Stimulated activated naive CD8-positive, alpha-beta T cell treated with anti-CD3 and anti-CD28 coated beads, Interleukin-15, Interleukin-2, amounts not matched to agents 100 U/mL and 50 U/mL, for 24 hours (primary cell): ENCODE data around the gene ZFHX3.

ENCODE experiments used
- ATAC-seq: fragments of 150-1000 bp; cut with Tn5 transposase; one replicate; pipeline ENCODE4 v1.10.0; 2021
- DNase-seq: peaks from one replicate; pipeline ENCODE4 v3.0.0; 2021

ZFHX3 gene

DNA sequence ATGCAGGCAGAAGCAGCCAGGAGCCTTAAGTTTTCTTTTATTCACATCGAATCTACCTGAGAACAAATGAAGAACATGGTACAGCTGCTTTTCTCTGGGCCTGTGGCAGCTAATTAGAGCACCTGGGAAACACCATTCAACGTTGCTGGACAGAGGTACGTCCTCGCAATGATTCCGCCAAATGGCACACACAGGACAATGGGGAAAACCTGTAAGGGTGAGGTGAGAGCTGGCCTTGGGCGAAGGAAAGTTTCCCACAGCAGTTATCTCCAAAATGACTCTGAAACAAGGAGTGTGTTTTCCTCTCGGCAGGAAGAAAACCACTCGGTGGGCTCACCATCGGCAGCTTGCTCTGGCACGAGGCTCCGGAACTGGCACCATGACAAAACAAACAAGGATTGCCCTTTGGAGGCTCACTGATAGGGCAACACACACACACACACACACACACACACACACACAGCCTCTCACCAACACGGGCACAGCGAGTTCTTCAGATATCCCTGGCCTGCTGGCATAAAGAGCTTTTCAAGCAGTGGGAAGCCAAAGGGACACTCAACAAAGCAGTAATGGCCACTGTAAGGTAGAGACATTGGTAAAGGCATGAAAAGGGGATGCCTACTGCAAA, 73.7 kb downstream of the ZFHX3 start:
- DNase-seq: no peak
- ATAC-seq: no peak

DNA sequence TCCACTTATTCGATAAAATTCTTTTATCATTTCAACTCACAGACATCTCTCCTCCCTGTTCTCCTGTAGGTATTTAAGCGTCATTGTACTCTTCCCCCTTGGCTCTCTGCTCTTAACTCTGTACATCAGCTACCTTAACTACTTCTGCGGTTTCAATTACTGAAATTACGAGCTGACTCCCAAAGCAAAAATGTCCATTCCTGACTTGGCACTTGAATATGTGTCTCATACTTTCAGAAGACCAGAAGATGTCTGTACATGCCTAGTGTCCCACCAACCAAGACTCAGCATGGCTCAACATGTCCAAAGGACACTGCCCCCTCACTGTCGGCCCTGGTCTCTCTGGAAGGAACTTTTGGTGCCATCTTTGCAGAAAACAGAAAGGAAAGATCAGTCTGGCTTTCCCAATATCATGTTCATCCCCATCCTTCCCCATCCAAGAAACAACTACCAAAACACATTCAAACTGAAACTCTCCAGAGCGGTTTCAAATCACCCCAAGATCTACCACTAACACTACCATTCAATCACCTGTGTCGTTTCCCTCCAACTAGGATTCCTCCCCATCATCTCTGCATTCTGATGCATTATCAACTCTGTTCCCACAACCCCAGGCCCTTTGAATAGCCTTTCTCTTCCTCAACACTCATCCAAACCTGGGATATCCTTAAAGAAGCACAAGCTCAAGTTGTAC, 74.9 kb downstream of the ZFHX3 start:
- DNase-seq (no peak), ATAC-seq (no peak)

DNA sequence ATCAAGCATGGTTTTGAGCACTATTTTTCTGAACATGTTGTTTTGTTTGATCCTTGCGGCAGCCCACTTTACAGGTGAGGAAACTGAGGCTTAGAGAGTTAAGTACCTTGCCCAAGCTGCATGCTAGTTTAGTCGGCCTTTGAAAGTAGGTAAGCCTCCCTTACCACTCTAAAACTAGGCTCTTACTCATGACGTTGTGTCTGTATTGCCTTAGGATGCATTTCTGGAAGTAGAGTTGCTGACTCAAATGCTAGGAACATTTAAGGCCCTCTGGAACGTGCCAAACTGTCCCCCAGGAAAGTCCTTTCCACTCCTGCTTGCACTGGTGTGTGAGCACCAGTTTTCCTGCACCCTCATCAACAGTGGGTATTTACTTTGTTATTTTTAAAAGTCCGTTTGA, 76.6 kb downstream of the ZFHX3 start:
- no peak for ATAC-seq

GRCh38 chr16:72970656-72971055, 77.3 kb downstream of the ZFHX3 start:
- no peak for ATAC-seq
- no peak for DNase-seq

More for the DNA sequence above, 76.6 kb downstream of the ZFHX3 start:
- DNase-seq: no peak

- ATAC-seq (no peak), DNase-seq (no peak)
Measured at GRCh38 chr16:72969812-72970211, 78.1 kb downstream of the ZFHX3 start.

DNA sequence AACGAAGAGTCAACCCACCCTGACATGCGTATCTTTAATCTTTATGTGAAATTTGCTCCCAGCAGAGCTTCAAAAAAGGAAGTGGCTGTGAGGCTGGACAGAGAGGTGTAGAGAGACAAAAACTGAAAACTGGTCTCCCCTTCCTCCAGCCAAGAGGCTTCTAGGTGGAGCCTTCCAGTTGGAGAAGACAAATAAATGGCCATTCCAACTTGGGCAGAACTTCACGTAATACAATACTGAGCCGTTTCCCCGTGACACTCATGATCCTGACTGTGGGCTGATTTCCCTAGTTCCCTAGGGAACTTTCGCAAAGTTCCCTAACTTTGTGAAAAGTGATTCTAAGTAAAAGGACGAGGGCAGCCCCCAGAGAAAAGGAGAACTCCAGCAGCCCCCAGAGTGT, 78.8 kb downstream of the ZFHX3 start:
- no peak for DNase-seq
- no peak for ATAC-seq

DNA sequence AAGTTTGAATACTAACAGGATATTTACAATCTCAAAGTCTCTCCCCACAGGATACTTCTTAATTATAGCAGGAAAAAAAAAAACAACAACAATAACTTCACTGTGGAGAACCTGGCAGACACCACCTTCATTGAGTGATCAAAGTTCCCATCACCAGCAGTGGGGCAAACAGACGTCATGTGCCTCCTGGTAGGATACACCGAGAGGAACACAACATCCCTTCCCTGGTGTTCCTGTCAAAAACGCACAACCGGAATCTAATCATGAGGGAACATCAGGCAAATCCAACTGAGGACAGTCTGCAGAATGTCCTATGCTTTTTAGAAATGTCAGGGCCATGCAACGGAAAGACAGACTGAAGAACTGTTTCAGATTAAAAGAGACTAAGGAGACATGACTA, 80.0 kb downstream of the ZFHX3 start:
- ATAC-seq: no peak

DNA sequence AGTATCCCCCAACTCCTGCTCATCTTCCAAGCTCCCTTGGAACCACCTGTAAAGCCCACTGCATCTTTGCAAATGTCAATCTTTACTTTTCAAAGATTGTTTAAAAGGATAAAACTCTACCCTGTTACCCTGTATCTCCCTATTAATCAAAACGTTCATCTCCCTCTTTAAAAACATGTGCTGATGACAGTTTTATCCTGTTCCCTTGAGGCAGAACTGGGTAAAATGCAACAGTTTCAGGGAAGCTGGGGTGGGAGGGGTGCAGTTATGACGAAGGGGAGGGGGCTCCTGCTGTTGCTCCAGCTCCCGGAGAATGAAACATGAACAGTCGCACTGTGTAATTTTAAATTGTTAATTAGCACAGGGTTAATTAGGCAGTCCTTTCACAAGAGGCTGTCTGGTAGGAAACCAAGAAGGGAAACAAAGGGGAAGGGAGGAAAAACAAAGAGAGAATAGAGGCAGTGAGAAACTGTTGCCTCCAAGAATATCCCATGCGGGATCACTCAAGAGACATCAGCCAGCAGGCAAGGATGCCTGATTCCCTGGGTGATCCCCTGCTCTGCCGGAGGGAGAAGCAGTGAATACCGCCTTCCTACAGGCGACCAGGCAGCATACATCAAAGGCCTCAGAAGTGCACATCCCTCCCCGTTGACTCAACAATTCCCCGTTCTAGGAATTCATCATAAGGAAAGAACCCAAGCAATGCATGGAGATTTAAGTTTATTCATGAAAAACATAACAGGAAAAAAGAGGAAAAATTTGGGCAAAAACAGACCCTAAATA, 84.2 kb downstream of the ZFHX3 start:
- ATAC-seq: no peak
- no peak for DNase-seq

More for the DNA sequence above, 80.0 kb downstream of the ZFHX3 start:
- DNase-seq: no peak

GRCh38 chr16:72962347-72962746, 85.6 kb downstream of the ZFHX3 start:
- DNase-seq: no peak
- no peak for ATAC-seq

GRCh38 chr16:72961863-72962262, 86.1 kb downstream of the ZFHX3 start:
- DNase-seq (no peak), ATAC-seq (no peak)

- ATAC-seq (no peak), DNase-seq (no peak)
Measured at GRCh38 chr16:72961115-72961832, 86.7 kb downstream of the ZFHX3 start.

GRCh38 chr16:72960101-72960500, 87.8 kb downstream of the ZFHX3 start:
- ATAC-seq (no peak), DNase-seq (no peak)

- ATAC-seq (no peak), DNase-seq (no peak)
Measured at GRCh38 chr16:72959301-72959996, 88.5 kb downstream of the ZFHX3 start.

DNA sequence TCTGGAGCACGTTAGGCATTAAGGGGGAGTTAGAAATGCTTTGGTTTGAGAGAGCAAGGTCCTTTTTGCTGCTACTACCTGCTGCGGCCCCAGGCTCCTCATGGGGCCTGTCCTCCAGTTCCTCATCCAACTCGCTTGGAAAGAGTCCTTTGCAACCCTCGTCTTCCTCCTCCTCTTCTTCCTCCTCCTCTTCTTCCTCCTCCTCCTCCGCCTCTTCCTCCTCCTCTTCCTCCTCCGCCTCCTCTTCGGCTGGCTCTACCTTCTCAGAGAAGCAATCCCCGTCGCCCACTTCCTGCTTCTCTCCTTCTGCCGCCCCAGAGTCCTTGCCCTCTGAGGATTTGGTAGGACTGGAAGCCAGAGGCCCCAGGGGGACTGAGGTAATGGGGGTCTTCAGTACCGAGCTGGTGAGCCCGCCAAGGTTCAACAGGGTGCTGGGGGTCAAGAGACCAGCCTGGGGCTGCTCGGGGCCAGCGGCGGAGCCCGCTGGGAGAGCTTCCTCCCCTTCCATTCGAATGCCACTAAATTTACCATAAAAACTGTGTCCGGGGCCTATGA, 89.3 kb downstream of the ZFHX3 start:
- DNase-seq: no peak
- no peak for ATAC-seq

- no peak for DNase-seq
Measured at GRCh38 chr16:72957303-72958277, 90.3 kb downstream of the ZFHX3 start.

DNA sequence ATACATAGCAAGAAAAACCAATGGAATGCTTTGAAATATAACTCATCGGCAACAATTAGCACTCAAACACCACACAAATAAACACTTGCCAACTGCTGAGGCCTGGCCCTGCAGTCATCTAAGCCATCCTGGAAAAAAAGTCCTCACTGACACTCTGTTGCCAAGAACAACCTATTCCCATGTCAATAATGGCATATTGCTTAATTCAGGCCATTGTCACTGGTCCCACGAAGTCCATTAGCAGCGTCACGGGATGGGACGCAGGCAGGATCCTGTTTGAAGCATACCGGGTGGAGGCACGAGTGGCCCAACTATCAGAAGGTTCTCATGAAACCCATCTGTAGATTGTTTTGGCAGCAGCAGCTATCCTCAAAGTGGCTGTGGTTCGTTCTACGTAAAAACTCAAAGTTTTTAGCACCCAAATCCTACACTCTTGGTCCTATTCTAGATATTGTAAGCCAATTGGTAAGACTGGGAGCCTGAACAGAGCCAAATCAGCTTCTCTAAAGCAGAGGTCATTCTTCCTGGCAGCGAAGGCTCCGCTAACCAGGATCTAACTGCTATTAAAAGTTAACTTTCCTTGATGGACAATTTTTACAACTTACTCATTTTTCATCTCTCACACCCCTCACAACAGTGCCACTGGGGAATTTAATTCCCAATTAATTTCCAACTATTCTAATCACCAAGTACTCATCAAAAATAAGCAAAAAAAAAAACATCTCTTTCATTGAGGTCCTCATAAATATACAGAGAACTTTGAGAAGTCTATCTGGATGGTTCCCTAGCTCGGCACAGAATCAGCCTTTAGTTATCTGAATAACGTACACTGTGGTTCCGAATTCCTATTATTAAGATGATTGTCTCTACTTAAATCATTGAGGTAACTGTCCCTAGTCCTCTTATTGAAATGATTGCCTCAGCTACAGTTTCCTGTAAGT, 91.5 kb downstream of the ZFHX3 start:
- DNase-seq (no peak), ATAC-seq (no peak)

More at GRCh38 chr16:72957303-72958277, 90.3 kb downstream of the ZFHX3 start:
- no peak for ATAC-seq

DNA sequence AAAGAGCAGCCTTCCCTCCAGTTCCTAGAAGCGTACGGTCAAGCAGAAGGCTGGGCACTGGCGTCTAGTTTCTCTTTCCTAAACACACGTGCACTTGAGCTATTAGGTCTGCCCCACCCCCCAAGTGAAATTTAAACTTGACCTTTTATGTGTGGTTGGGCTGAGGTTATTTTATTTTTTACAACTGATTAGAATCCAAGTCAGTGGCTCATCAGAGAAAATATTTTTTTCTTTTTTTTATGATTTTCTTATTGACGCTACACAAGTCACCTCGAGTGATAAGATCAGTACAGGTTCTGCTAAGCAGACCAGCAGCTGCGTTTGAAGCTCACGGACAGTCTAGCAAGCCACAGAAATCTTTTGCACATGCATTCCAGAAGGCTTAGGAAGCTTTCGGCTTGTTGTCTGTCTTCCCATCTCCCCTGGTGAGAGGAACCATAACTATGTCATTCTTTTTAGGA, 95.1 kb downstream of the ZFHX3 start:
- DNase-seq: no peak
- ATAC-seq: no peak

DNA sequence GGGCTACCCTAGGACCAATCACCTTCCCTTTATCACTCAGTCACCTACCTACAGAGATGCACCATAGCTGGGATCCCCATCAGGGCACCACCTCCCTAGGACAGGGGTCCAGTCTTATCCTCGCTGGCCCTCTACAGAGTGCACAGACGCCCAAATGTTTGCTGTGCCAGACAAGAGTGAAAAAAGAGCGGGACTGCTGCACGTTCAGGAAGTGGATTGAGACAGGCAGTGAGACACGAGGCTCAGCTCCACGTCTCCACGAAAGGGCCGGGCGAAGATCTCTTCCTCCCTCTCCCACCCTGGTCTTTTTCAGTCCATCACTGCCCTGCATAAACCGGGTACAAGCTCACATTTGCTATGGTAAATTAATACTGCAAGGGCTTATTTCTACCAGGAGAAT, 95.5 kb downstream of the ZFHX3 start:
- ATAC-seq (no peak), DNase-seq (no peak)

GRCh38 chr16:72951916-72952315, 96.0 kb downstream of the ZFHX3 start:
- DNase-seq (no peak), ATAC-seq (peak; percentile 14)
